ENCODE measurements around the gene ZBTB26.
"Not testable (repeated sequence)": the region's sequence is repeated elsewhere in the genome, so short reads cannot be mapped to it uniquely, and the experiment has no call there.

Gene ZBTB26

GRCh38 chr9:122922713-122923112 lies 8.6 kb downstream of the ZBTB26 start:
- DNase-seq, result no peak

- no peak for DNase-seq
These were observed 13.0 kb downstream of the ZBTB26 start for GRCh38 chr9:122918310-122918709.

DNA sequence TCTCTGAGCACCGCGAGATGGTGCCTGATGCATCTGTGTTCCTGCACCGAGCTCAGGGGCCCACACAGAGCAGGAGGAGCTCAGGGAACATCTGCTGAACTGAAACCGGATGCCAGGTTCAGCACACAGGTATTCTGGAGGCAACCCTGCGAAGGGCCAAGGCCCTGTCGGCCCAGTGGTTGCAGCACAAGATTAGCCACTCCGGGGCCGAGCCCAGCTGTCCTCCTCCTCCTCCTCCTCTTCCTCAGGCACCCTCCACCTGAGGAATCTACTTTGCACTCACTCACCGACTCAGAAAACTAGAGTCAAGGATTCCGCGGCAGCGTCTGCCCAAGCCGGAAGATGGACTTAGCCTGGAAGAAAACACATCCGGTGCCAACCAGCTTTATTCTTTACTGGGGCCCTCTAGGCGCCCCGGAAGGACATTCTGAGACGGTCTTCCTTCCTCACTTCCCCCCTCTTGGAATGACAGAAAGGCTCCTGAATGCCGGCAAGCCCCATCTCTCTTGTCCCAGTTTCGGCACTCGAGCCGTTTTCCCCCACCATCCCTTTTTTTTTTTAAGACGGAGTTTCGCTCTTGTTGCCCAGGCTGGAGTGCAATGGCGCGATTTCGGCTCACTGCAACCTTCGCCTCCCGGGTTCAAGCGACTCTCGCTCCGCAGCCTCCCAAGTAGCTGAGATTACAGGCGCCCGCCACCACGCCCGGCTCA lies 18.2 kb downstream of the ZBTB26 start, which contains the start of gene ZBTB6:
TSS of gene ZBTB6 (minus strand) at position 360 of the 710 bp plus-strand sequence. CDS start 1,251 bp downstream, outside the sequence.
- DNase-seq, result peak; percentile 94

- DNase-seq, result no peak
These were observed 18.7 kb downstream of the ZBTB26 start for GRCh38 chr9:122912671-122912963.

DNA sequence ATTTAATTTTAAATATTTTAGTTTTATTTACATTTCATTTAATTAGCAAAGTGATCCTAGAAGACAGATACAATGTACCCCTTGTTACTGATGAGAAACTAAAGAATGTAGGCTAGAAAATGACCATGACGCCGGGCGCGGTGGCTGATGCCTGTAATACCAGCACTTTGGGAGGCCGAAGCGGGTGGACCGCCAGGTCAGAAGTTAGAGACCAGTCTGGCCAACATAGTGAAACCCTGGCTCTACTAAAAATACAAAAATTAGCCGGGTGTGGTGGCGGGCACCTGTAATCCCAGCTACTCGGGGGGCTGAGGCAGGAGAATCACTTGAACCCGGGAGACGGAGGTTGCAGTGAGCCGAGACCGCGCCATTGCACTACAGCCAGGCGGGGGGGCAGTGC lies 25.2 kb downstream of the ZBTB26 start:
- DNase-seq, result not testable (repeated sequence)

- DNase-seq, result peak; percentile 100
These were observed 26.2 kb downstream of the ZBTB26 start, which contains the start of gene RC3H2 for GRCh38 chr9:122904823-122905710. Gene RC3H2, minus strand, starts transcription at chr9:122905359. Its CDS starts 7,850 bp downstream, at chr9:122897509.

- DNase-seq, result peak; percentile 70
These were observed 26.9 kb downstream of the ZBTB26 start for GRCh38 chr9:122904466-122904822.

GRCh38 chr9:122900791-122901190 lies 30.5 kb downstream of the ZBTB26 start:
- DNase-seq, result peak; percentile 76

- DNase-seq, result no peak
These were observed 33.3 kb downstream of the ZBTB26 start for GRCh38 chr9:122897969-122898368.

- no peak for DNase-seq
These were observed 42.8 kb downstream of the ZBTB26 start for GRCh38 chr9:122888480-122888879.

GRCh38 chr9:122883125-122883524 lies 48.2 kb downstream of the ZBTB26 start:
- peak; percentile 32 for DNase-seq

DNA sequence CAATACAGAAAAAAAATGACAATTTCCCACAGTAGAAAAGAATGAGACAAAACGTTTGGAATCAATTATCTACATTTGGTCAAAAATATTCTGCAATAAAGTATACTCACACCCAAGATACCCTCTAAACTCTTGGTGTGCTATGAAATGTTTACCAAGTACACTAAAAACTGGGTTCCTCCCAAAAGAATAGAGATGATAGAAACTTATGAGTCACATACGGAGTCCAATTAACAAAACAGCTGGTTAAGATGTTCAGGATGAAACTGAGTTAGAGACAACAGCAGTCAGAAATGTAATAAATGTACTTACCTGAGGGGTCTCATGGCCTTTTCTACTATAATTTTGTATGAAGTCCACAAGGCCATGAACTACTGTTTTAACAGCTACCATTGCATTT lies 51.9 kb downstream of the ZBTB26 start:
- no peak for DNase-seq

GRCh38 chr9:122875523-122875922 lies 55.8 kb downstream of the ZBTB26 start:
- no peak for DNase-seq

DNA sequence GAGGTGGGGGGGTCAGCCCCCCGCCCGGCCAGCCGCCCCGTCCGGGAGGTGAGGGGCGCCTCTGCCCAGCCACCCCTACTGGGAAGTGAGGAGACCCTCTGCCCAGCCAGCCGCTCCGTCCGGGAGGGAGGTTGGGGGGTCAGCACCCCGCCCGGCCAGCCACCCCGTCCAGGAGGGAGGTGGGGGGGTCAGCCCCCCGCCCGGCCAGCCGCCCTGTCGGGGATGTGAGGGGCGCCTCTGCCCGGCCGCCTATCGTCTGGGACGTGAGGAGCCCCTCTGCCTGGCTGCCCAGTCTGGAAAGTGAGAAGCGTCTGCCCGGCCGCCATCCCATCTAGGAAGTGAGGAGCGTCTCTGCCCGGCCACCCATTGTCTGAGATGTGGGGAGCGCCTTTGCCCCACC lies 64.0 kb downstream of the ZBTB26 start:
- DNase-seq, result not testable (repeated sequence)

- DNase-seq, result no peak
These were observed 65.2 kb downstream of the ZBTB26 start for GRCh38 chr9:122866079-122866478.
